ENCODE measurements around the gene VTA1. TPM values are rescaled to one million over a fixed set of nuclear protein-coding genes. Genes with fewer than 3 reads are reported as not detected.
"Not testable (repeated sequence)": the region's sequence is repeated elsewhere in the genome, so short reads cannot be mapped to it uniquely, and the experiment has no call there.

The VTA1 gene
- total RNA-seq, 1 donor from 2014 or later, result 41.9 TPM

DNA sequence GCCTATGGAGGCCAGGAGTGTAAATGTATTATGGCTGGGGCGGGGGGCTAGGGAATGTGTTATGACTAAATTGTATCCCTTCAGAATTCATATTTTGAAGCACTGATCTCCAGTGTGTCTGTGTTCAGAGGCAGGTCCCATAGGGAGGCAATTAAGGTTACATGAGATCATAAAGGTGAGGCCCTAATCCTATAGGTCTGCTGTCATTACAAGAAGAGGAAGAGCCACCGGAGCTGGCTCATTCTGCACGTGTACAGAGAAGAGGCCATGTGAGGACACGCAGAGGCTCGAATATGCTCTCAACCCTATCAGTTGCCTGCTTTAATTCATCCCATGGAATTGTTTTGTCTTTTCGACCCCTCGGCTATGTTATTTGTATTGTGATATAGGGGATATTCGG lies 76.9 kb downstream of the VTA1 start:
- H3K27ac Mint-ChIP-seq (ENCODE audit: unreplicated experiment), result no peak overlapping the region
- no peaks in the 10 kb centered on the region for H3K27me3 Mint-ChIP-seq (ENCODE audit: unreplicated experiment)
- TF ChIP-seq, protein P1, sequence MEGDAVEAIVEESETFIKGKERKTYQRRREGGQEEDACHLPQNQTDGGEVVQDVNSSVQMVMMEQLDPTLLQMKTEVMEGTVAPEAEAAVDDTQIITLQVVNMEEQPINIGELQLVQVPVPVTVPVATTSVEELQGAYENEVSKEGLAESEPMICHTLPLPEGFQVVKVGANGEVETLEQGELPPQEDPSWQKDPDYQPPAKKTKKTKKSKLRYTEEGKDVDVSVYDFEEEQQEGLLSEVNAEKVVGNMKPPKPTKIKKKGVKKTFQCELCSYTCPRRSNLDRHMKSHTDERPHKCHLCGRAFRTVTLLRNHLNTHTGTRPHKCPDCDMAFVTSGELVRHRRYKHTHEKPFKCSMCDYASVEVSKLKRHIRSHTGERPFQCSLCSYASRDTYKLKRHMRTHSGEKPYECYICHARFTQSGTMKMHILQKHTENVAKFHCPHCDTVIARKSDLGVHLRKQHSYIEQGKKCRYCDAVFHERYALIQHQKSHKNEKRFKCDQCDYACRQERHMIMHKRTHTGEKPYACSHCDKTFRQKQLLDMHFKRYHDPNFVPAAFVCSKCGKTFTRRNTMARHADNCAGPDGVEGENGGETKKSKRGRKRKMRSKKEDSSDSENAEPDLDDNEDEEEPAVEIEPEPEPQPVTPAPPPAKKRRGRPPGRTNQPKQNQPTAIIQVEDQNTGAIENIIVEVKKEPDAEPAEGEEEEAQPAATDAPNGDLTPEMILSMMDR (IDR thresholded peaks at IDR 0.05), result no peak
- DNase-seq (ENCODE audit: extremely low spot score, unreplicated experiment), result no peak
- H3K4me3 Mint-ChIP-seq (ENCODE audit: unreplicated experiment), result no peak overlapping the region
- H3K4me1 Mint-ChIP-seq (ENCODE audit: unreplicated experiment), result no peaks in the 10 kb centered on the region
- peaks cover 5% of the 10 kb centered on the region for H3K9me3 Mint-ChIP-seq (ENCODE audit: unreplicated experiment)
- H3K36me3 Mint-ChIP-seq (ENCODE audit: unreplicated experiment), result peaks cover 8% of the 10 kb centered on the region

- TF ChIP-seq, protein P1 (IDR thresholded peaks at IDR 0.05), result no peak
- Mint-ChIP-seq H3K27me3 (ENCODE audit: unreplicated experiment) (no peaks in the 10 kb centered on the region), H3K27ac (ENCODE audit: unreplicated experiment) (no peak overlapping the region), H3K4me1 (ENCODE audit: unreplicated experiment) (no peaks in the 10 kb centered on the region), H3K9me3 (ENCODE audit: unreplicated experiment) (peaks cover 5% of the 10 kb centered on the region), H3K4me3 (ENCODE audit: unreplicated experiment) (no peak overlapping the region), H3K36me3 (ENCODE audit: unreplicated experiment) (peaks cover 1% of the 10 kb centered on the region)
- no peak for DNase-seq (ENCODE audit: extremely low spot score, unreplicated experiment)
Observed at GRCh38 chr6:142225115-142225514, 78.1 kb downstream of the VTA1 start.

DNA sequence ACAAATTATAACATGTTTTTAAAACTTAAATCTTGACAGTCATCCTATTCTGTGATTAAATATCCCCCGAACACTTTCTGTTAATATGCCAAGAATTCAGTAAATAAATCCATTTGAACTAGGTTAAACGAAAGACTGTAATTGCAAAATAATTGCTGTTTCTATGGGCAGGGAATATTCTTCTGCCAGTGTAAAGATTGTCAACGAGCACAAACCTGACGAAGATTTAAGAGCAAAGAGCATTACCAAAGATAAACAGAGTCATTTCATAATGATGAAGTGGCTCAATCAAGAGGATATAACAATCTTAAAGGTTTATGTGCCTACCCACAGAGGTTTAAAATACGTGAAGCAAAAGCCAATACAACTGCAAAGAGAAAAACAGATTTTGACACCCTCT lies 78.5 kb downstream of the VTA1 start:
- no peaks in the 10 kb centered on the region for H3K4me1 Mint-ChIP-seq (ENCODE audit: unreplicated experiment)
- H3K4me3 Mint-ChIP-seq (ENCODE audit: unreplicated experiment), result no peak overlapping the region
- H3K36me3 Mint-ChIP-seq (ENCODE audit: unreplicated experiment), result no peaks in the 10 kb centered on the region
- H3K27me3 Mint-ChIP-seq (ENCODE audit: unreplicated experiment), result no peaks in the 10 kb centered on the region
- no peak overlapping the region for H3K27ac Mint-ChIP-seq (ENCODE audit: unreplicated experiment)
- TF ChIP-seq, protein P1 (IDR thresholded peaks at IDR 0.05), result no peak
- H3K9me3 Mint-ChIP-seq (ENCODE audit: unreplicated experiment), result peaks cover 5% of the 10 kb centered on the region
- DNase-seq (ENCODE audit: extremely low spot score, unreplicated experiment), result no peak

DNA sequence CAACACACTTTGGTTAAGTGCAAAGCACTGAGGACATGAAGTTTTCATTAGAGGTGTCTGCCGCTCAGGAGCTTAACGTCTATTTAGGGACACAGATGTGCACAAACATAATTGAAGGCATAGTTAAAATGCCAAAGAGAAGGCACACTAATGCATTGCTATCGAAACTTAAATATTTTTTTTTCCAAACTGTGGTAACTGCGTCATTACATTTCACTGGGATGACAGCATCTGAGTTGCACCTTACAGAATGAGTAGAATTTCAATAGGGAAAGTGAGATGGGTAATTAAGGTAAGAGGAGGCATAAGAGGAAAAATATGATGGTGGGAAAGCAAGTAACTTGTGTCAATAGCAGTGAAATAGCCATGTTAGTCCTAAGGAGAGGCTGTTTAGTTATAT lies 79.7 kb downstream of the VTA1 start:
- no peaks in the 10 kb centered on the region for H3K36me3 Mint-ChIP-seq (ENCODE audit: unreplicated experiment)
- TF ChIP-seq, protein P1 (IDR thresholded peaks at IDR 0.05), result no peak
- H3K27ac Mint-ChIP-seq (ENCODE audit: unreplicated experiment), result no peak overlapping the region
- peaks cover 5% of the 10 kb centered on the region for H3K9me3 Mint-ChIP-seq (ENCODE audit: unreplicated experiment)
- DNase-seq (ENCODE audit: extremely low spot score, unreplicated experiment), result no peak
- H3K27me3 Mint-ChIP-seq (ENCODE audit: unreplicated experiment), result no peaks in the 10 kb centered on the region
- H3K4me3 Mint-ChIP-seq (ENCODE audit: unreplicated experiment), result no peak overlapping the region
- no peaks in the 10 kb centered on the region for H3K4me1 Mint-ChIP-seq (ENCODE audit: unreplicated experiment)

DNA sequence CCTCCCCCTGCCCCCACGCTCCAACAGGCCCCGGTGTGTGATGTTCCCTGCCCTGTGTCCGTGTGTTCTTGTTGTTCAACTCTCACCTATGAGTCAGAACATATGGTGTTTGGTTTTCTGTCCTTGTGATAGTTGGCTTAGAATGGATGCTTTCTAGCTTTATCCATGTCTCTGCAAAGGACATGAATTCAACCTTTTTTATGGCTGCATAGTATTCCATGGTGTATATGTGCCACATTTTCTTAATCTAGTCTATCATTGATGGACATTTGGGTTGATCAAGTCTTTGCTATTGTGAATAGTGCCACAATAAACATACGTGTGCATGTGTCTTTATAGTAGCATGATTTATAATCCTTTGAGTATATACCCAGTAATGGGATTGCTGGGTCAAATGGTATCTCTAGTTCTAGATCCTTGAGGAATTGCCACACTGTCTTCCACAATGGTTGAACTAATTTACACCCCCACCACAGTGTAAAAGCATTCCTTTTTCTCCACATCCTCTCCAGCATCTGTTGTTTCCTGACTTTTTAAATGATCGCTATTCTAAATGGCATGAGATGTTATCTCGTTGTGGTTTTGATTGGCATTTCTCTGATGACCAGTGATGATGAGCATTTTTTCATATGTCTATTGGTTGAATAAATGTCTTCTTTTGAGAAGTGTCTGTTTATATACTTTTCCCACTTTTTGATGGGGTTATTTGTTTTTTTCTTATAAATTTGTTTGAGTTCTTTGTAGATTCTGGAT lies 82.6 kb downstream of the VTA1 start:
- not testable (repeated sequence) for H3K27ac Mint-ChIP-seq (ENCODE audit: unreplicated experiment); H3K36me3 Mint-ChIP-seq (ENCODE audit: unreplicated experiment); H3K27me3 Mint-ChIP-seq (ENCODE audit: unreplicated experiment); H3K9me3 Mint-ChIP-seq (ENCODE audit: unreplicated experiment); DNase-seq (ENCODE audit: extremely low spot score, unreplicated experiment); H3K4me3 Mint-ChIP-seq (ENCODE audit: unreplicated experiment); H3K4me1 Mint-ChIP-seq (ENCODE audit: unreplicated experiment)
